Measurements from ENCODE around the gene NEK11. TPM values are rescaled to one million over a fixed set of nuclear protein-coding genes. Genes with fewer than 3 reads are reported as not detected.

The NEK11 gene
- total and polyA plus RNA-seq, 9 of the 15 experiments (the other 6 are each of a cell fraction or from before 2014, with no cell fraction given), result 0.28 to 1.5 (median 0.87) TPM

DNA sequence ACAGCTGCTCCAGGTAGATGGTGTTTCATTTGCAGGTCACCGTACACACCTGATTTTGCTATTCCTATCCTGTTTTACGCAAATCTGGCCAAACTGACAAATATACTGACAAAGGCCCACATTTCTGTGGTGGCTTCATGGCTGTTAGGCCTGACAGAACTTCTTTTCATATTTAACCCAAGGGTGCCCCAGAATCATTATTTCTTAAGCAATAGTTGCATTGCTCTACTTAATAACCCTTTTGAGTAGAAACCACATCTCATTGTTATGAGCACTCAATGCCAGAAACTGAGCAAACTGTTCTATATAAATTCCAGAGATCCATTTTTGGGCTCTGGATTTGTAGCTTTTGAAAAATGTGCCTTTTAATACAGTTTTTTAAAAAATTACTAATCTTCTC is 19.4 kb upstream of the NEK11 start:
- POLR2A ChIA-PET, result no interaction called here
- no peaks in the 10 kb centered on the region for H3K9me3 ChIP-seq (replicated peaks; ENCODE audit: control insufficient read depth, insufficient read depth, low read depth, low read length)
- no peak overlapping the region for H3K9ac ChIP-seq (ENCODE audit: insufficient read depth in 1 of 2, low read depth in 2 of 2, low read length in 2 of 2)
- no peaks in the 10 kb centered on the region for H3K27me3 ChIP-seq (ENCODE audit: control insufficient read depth in 2 of 2, insufficient read depth in 2 of 2, low read length in 2 of 2)
- WGBS (ENCODE audit: insufficient coverage, low coverage, missing lambda C conversion rate), result 100% methylated on average over 2 of the region's 2 CpGs
- H3K4me2 ChIP-seq (ENCODE audit: insufficient read depth, low read length), result no peak overlapping the region
- CTCF ChIA-PET (ENCODE audit: low intra/inter-chr PET ratio), result no interaction called here
- no peak overlapping the region for H2AFZ ChIP-seq (ENCODE audit: low read depth, low read length)
- no TSS peak for BruUV-seq (replicated peaks)
- no peaks in the 10 kb centered on the region for H3K4me1 ChIP-seq (replicated peaks in 1 of 2; ENCODE audit: control insufficient read depth in 2 of 2, insufficient read depth in 2 of 2, low read length in 2 of 2)
- no peaks in the 10 kb centered on the region for H4K20me1 ChIP-seq (replicated peaks; ENCODE audit: control insufficient read depth, insufficient read depth, low read length)
- ATAC-seq (no peak), FAIRE-seq (no peak), DNase-seq (ENCODE audit: extremely low read depth in 1 of 4, low spot score in 3 of 4) (no peak)
- H3K4me3 ChIP-seq, result no peak overlapping the region
- in situ Hi-C loops (cut with MboI), result no loop called here
- intact Hi-C loops (cut with micrococcal nuclease), result no loop called here
- H3K27ac ChIP-seq (ENCODE audit: extremely low read depth, low read depth, low read length), result no peak overlapping the region
- peaks cover 27% of the 10 kb centered on the region; the same call in 2 of the 3 replicates for H3K36me3 ChIP-seq (ENCODE audit: control insufficient read depth, insufficient read depth, low read length)
- no peaks in the 10 kb centered on the region for H3K9me1 ChIP-seq (ENCODE audit: control insufficient read depth, insufficient read depth, low read length)
- H3K79me2 ChIP-seq (ENCODE audit: control insufficient read depth, insufficient read depth, low read length), result no peaks in the 10 kb centered on the region
- TF ChIP-seq CBFA2T3 (IDR thresholded peaks at IDR 0.05) (no peak), ZNF644 (tag; IDR thresholded peaks at IDR 0.05; ENCODE audit: low read depth) (no peak), TFAM (CRISPR knock-in tag; conservative IDR thresholded peaks at IDR 0.05) (no peak)
- TF ChIP-seq, protein P1, sequence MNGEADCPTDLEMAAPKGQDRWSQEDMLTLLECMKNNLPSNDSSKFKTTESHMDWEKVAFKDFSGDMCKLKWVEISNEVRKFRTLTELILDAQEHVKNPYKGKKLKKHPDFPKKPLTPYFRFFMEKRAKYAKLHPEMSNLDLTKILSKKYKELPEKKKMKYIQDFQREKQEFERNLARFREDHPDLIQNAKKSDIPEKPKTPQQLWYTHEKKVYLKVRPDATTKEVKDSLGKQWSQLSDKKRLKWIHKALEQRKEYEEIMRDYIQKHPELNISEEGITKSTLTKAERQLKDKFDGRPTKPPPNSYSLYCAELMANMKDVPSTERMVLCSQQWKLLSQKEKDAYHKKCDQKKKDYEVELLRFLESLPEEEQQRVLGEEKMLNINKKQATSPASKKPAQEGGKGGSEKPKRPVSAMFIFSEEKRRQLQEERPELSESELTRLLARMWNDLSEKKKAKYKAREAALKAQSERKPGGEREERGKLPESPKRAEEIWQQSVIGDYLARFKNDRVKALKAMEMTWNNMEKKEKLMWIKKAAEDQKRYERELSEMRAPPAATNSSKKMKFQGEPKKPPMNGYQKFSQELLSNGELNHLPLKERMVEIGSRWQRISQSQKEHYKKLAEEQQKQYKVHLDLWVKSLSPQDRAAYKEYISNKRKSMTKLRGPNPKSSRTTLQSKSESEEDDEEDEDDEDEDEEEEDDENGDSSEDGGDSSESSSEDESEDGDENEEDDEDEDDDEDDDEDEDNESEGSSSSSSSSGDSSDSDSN (IDR thresholded peaks at IDR 0.05; ENCODE audit: borderline replicate concordance in 1 of 2, low read depth in 2 of 2, low read length in 2 of 2), result no peak
